HG03520 (cell line): ENCODE data around the gene NR2F1.
A peak's percentile ranks its signal among the peaks of the same experiment; 100 is the strongest.

ENCODE experiments used
- ATAC-seq: cut with Tn5 transposase; IDR thresholded peaks from one replicate; pipeline ENCODE4 v1.9.1; 2021; ENCODE audit warnings: mild to moderate bottlenecking, moderate library complexity; ENCODE audit not compliant: unreplicated experiment

The NR2F1 gene

GRCh38 chr5:93603793-93604643 is 21.0 kb downstream of the NR2F1 start:
- ATAC-seq = no peak

- ATAC-seq = no peak
These were observed 21.9 kb downstream of the NR2F1 start for GRCh38 chr5:93604644-93605515.

GRCh38 chr5:93606382-93606752 is 23.3 kb downstream of the NR2F1 start:
- ATAC-seq = no peak

- peak; percentile 89 for ATAC-seq
These were observed 24.6 kb downstream of the NR2F1 start for GRCh38 chr5:93607367-93608258.

- ATAC-seq = no peak
These were observed 25.8 kb downstream of the NR2F1 start for GRCh38 chr5:93608855-93609254.

- no peak for ATAC-seq
These were observed 26.7 kb downstream of the NR2F1 start for GRCh38 chr5:93609762-93610161.

GRCh38 chr5:93610581-93611272 is 27.7 kb downstream of the NR2F1 start:
- no peak for ATAC-seq

GRCh38 chr5:93611273-93611975 is 28.4 kb downstream of the NR2F1 start:
- ATAC-seq = no peak

GRCh38 chr5:93611976-93612854 is 29.2 kb downstream of the NR2F1 start:
- ATAC-seq = no peak

GRCh38 chr5:93612855-93613243 is 29.8 kb downstream of the NR2F1 start:
- ATAC-seq = no peak

- no peak for ATAC-seq
These were observed 33.6 kb downstream of the NR2F1 start for GRCh38 chr5:93616538-93617174.

GRCh38 chr5:93620487-93621326 is 37.7 kb downstream of the NR2F1 start:
- ATAC-seq = peak; percentile 96

- ATAC-seq = no peak
These were observed 38.3 kb downstream of the NR2F1 start for GRCh38 chr5:93621327-93621798.

GRCh38 chr5:93622240-93622885 is 39.3 kb downstream of the NR2F1 start:
- peak; percentile 22 for ATAC-seq

- no peak for ATAC-seq
These were observed 40.1 kb downstream of the NR2F1 start for GRCh38 chr5:93623153-93623552.

- no peak for ATAC-seq
These were observed 43.8 kb downstream of the NR2F1 start for GRCh38 chr5:93626801-93627200.

- ATAC-seq = no peak
These were observed 49.3 kb downstream of the NR2F1 start for GRCh38 chr5:93632327-93632726.
